Muscle of leg (tissue), 11 donors: ENCODE results near the gene CCR7. TPM values are rescaled to one million over a fixed set of nuclear protein-coding genes. Genes with fewer than 3 reads are reported as not detected.

ENCODE experiments used
- DNase-seq: peaks from one replicate; pipeline ENCODE4 v3.0.0; 2013
- H3K27ac ChIP-seq: one replicate; pipeline ENCODE4 v1.5.1; 2013; ENCODE audit warnings: mild to moderate bottlenecking, low read length, control low read depth
- H3K27me3 ChIP-seq: one replicate; pipeline ENCODE4 v1.6.1; 2013; ENCODE audit warnings: low read length; ENCODE audit not compliant: control insufficient read depth, insufficient read depth
- H3K36me3 ChIP-seq: one replicate; pipeline ENCODE4 v1.6.1; 2013; ENCODE audit warnings: low read length; ENCODE audit not compliant: control insufficient read depth, insufficient read depth
- H3K4me1 ChIP-seq: one replicate; pipeline ENCODE4 v1.6.1; 2013; ENCODE audit warnings: low read length; ENCODE audit not compliant: control insufficient read depth, insufficient read depth
- H3K4me3 ChIP-seq: one replicate; pipeline ENCODE4 v1.5.1; 2013; ENCODE audit warnings: low read length, control low read depth
- H3K9me3 ChIP-seq: replicated peaks from 2 replicates; pipeline ENCODE4 v1.6.1; 2013; ENCODE audit warnings: low read depth, low read length; ENCODE audit not compliant: control insufficient read depth
- WGBS: methylation state at CpG from one replicate; pipeline ENCODE4 v1.1.5; 2013; ENCODE audit warnings: missing lambda C conversion rate; ENCODE audit not compliant: insufficient coverage; 5-methylcytosine and 5-hydroxymethylcytosine counted together
- polyA plus RNA-seq, 8 donors: library from polyadenylated mRNA; unstranded; fragments of 120-200 nt; gene quantifications; one replicate each; pipeline versions ENCODE4 v1.2.1 to v1.2.3, GENCODE V29; 2013; ENCODE audit warnings: inconsistent platforms in 1 of 8, low replicate concordance in 1 of 8; ENCODE audit not compliant: insufficient read length in 8 of 8, insufficient read depth in 1 of 8
- total RNA-seq: library from RNA; stranded (reverse); fragments of 120-200 nt; gene quantifications from one replicate; pipeline ENCODE4 v1.2.4, GENCODE V29; 2013

Gene CCR7
- total and polyA plus RNA-seq, 9 donors: 0.09 to 0.35 (median 0.26) TPM

DNA sequence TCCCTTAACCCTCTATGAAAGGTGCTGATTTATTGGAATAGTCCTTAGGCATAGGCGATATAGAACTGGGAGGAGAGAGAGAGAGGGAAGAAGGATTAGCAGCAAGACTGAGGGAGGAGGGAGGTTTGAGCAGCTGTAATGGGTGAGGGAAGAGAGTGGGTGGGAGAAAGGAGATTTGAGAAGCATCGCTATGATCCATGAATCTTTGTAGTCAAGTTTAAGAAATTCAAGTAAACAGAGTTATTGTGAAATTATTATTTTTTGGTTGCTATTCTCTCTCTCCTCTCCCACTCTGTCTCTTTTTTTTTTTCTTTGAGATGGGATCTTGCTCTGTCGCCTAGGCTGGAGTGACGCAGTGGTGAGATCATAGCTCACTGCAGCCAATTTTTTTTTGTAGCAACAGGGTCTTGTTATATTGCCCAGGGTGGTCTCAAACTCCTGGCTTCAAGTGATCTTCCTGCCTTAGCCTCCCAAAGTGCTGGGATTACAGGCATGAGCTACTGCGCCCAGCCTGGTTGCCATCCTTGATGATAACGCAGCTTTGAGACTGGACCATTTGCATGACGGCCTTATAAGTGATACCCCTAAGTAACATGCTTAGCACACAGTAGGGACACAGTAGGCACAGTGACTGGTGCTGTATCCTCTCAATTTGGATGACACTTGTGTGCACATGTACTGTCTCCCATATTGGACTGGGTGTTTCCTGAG lies 42.9 kb downstream of the CCR7 start:
- Histone ChIP-seq H3K4me1 (no peaks in the 10 kb centered on the region), H3K4me3 (no peak overlapping the region), H3K27ac (no peak overlapping the region), H3K36me3 (no peaks in the 10 kb centered on the region), H3K27me3 (peaks cover 9% of the 10 kb centered on the region), H3K9me3 (peaks cover 3% of the 10 kb centered on the region)
- WGBS: 68% methylated on average over 5 of the region's 7 CpGs
- no peak for DNase-seq

DNA sequence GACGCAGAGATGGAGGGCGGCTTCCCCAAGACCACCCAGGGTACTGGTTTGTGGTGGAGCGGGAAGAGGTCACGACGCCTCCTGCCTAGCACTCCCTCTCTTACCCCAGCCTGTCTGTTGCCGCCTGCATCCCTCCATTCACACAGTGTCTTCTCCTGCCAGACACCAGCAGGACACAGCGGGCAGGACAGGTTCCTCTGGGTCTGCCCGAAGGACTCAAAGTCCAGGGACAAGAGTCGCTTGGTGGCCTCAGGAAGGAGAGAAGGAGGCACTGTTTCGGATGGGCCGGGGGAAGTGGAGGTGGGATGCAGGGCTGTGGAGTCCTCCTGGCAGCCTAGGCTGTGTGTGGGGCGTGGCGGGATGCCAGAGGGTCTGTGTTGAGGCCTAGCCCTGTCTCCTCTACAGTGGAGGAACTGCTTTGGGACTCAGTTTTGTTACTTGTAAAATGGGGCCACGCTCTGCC lies 44.2 kb downstream of the CCR7 start:
- H3K9me3 ChIP-seq: peaks cover 3% of the 10 kb centered on the region
- no peaks in the 10 kb centered on the region for H3K36me3 ChIP-seq
- 95% methylated on average over 4 of the region's 14 CpGs for WGBS
- DNase-seq: no peak
- peaks cover 12% of the 10 kb centered on the region for H3K27me3 ChIP-seq
- no peaks in the 10 kb centered on the region for H3K4me1 ChIP-seq
- no peak overlapping the region for H3K4me3 ChIP-seq
- H3K27ac ChIP-seq: no peak overlapping the region

DNA sequence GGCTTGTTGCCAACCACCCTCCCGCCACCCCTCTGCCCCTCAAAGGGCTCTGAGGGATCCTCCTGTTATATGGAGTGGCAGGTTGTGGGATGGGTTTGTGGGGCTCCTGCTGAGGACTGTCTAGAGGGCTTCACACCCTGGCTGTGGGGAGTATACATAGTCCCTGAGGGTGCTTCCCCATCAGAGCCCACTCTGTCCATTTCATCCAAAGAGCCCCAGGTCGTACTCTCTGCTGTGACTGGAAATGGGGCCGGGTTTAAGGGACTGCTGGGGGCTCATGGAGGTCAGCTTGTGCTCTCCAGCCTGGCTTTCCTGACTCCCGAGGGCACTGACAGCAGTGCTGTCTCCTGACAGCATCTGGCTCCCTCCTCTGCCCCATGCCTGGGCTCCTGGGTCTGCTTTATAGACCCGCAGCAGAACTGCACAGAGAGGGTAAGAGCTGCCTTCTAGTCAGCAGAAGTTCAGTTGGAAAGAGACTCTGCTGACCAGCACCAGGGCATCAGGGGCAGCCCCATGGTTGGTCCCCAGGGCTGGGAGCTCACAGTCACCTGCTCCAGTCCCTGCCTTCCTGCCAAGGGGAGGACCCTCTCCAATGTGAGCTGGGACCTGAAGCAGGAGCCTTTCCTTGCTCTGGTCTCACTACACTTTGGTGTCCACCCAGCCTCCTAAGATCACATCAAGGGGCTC lies 46.0 kb downstream of the CCR7 start:
- DNase-seq: no peak
- H3K9me3 ChIP-seq: no peaks in the 10 kb centered on the region
- H3K27ac ChIP-seq: no peak overlapping the region
- WGBS: 72% methylated on average over 3 of the region's 5 CpGs
- peaks cover 20% of the 10 kb centered on the region for H3K27me3 ChIP-seq
- H3K36me3 ChIP-seq: no peaks in the 10 kb centered on the region
- H3K4me1 ChIP-seq: no peaks in the 10 kb centered on the region
- no peak overlapping the region for H3K4me3 ChIP-seq

GRCh38 chr17:40518401-40519088 lies 46.7 kb downstream of the CCR7 start:
- DNase-seq: no peak
- Histone ChIP-seq H3K27me3 (peaks cover 23% of the 10 kb centered on the region), H3K4me3 (no peak overlapping the region), H3K4me1 (no peaks in the 10 kb centered on the region), H3K36me3 (no peaks in the 10 kb centered on the region), H3K9me3 (no peaks in the 10 kb centered on the region), H3K27ac (no peak overlapping the region)
- no CpG with 5 or more reads among the region's 5 CpGs for WGBS

- H3K27me3 ChIP-seq: peaks cover 23% of the 10 kb centered on the region
- H3K9me3 ChIP-seq: no peaks in the 10 kb centered on the region
- H3K4me3 ChIP-seq: no peak overlapping the region
- WGBS: 90% methylated on average over 3 of the region's 4 CpGs
- DNase-seq: no peak
- H3K36me3 ChIP-seq: no peaks in the 10 kb centered on the region
- no peak overlapping the region for H3K27ac ChIP-seq
- H3K4me1 ChIP-seq: no peaks in the 10 kb centered on the region
Observed at GRCh38 chr17:40517981-40518380, 47.3 kb downstream of the CCR7 start.

DNA sequence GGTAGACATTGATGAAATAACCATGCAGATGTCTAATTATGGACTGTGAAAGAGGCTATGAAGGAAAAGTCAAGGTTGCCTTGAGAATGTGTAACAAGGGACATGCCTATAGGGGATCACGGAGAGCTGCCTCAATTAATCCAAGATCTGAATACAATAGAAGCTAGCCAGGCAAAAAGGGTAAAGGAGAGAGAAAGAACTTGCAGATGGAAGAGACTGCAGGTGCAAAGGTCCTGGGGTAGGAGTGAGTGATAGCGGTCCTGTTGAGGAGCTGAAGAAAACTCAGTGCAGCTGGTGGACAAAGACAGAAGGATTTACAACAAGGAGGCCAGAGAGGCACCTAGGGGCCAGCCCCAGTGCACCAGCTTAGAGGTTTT lies 48.0 kb downstream of the CCR7 start:
- Histone ChIP-seq H3K9me3 (no peaks in the 10 kb centered on the region), H3K36me3 (no peaks in the 10 kb centered on the region), H3K4me1 (no peaks in the 10 kb centered on the region), H3K27me3 (peaks cover 23% of the 10 kb centered on the region), H3K27ac (no peak overlapping the region), H3K4me3 (no peak overlapping the region)
- no peak for DNase-seq
- 94% methylated on average over 1 of the region's 2 CpGs for WGBS

DNA sequence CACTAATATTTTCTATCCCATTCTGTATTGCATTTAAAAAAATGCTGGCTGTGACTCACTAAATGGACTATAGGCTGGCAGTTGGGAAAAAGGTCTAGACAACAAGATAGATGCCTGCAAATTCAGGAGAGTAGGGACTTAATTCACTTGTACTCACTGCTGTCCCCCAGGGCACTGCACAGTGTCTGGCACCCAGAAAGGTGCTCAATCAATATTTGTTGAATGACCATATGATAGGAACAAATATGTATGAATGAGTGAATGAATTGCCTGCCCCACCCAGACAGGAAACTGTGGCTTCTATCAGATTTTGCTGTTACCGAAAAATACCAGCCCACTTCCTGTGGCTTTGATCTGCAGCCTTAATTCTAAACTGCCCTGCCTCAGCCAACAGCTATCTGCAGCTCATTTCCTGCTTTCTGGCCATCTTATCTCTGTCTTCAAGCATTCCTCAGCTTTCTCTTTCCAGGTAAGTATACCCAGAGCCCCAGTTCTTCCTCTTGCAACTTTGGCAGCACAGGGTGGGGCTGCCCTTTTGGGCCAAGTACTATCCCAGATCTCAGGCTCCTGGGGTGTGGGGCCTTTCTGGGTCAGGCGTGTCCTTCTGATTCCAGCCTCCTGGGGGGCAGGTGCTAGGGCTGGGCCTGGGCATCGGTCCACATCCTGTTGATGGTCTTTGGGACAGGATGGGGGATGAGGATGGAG lies 48.5 kb downstream of the CCR7 start:
- Histone ChIP-seq H3K27ac (no peak overlapping the region), H3K4me1 (peaks cover 5% of the 10 kb centered on the region), H3K9me3 (no peaks in the 10 kb centered on the region), H3K36me3 (no peaks in the 10 kb centered on the region), H3K4me3 (no peak overlapping the region), H3K27me3 (peaks cover 23% of the 10 kb centered on the region)
- WGBS: 43% methylated on average over 1 of the region's 3 CpGs
- DNase-seq: no peak

DNA sequence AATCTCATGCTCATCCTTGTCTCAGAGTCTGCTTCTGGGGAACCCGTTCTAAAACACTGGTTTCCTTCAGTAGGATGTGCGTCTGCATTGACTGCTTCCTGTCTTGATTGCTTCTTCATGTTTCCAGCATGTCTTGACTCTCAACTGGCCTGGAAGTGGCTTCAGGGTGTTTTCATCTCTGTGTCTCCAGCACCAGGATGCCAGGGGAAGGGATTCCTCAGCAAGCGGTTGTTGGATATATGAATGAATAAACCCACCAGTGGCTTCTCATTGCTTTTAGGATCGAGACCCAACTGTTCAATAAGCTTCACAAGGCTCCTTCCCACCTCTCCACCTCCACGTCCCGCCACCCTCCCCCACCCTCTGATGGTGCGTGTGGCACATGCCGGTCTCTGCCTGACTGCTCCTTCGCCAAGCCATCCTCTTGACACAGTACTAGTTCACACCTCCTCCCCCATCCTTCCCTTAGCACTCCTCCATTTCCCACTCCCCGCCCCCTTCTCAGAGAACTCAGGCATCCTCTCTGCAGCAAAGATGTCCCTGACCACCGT lies 49.7 kb downstream of the CCR7 start:
- no peak overlapping the region for H3K4me3 ChIP-seq
- 37% methylated on average over 10 of the region's 11 CpGs for WGBS
- H3K4me1 ChIP-seq: peaks cover 6% of the 10 kb centered on the region
- H3K36me3 ChIP-seq: no peaks in the 10 kb centered on the region
- H3K27me3 ChIP-seq: peaks cover 21% of the 10 kb centered on the region
- DNase-seq: no peak
- no peaks in the 10 kb centered on the region for H3K9me3 ChIP-seq
- H3K27ac ChIP-seq: no peak overlapping the region

GRCh38 chr17:40515011-40515410 lies 50.3 kb downstream of the CCR7 start:
- 62% methylated on average over 4 of the region's 4 CpGs for WGBS
- Histone ChIP-seq H3K36me3 (no peaks in the 10 kb centered on the region), H3K4me3 (no peak overlapping the region), H3K9me3 (no peaks in the 10 kb centered on the region), H3K4me1 (peaks cover 6% of the 10 kb centered on the region), H3K27ac (no peak overlapping the region), H3K27me3 (peaks cover 21% of the 10 kb centered on the region)
- DNase-seq: no peak
